ENCODE measurements around the gene SPATA31E1.

DNA sequence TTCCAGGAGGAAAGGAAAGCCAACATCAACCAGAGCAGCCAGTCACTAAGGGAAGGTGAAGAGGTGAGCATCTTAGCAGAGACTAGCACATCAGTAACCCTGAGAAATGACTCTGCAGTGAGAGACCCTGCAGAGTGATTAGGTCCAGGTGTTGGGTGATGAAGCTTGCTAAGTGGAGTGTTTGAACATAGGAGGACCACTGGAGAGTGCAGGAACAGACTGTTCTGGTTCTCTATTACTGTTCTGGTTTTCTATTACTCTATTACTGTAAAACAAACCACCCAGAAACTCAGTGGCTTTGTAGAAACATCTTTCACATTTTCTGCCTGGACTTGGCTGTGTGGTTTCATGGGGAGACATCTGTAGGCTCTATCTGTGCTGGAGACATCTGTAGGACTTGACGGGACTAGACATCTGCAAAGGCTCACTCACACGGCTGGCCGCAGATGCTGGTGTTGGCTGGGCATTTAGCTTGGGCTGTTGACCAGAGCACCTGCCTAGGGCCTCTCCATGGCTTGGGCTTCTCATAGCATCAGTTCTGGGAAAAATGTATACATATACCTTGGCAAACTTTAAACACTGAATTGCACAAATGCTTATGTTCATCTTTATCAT, 33.4 kb upstream of the SPATA31E1 start:
- TF ChIP-seq CTCF (IDR thresholded peaks at IDR 0.05) (no peak), EZH2phosphoT487 (IDR thresholded peaks at IDR 0.05) (no peak), EZH2 (IDR thresholded peaks at IDR 0.05) (no peak)
